RPMI7951 (cell line): ENCODE results near the gene SPATS1. TPM values are rescaled to one million over a fixed set of nuclear protein-coding genes. Genes with fewer than 3 reads are reported as not detected.
A peak's percentile ranks its signal among the peaks of the same experiment; 100 is the strongest.
"Not testable (repeated sequence)": the region's sequence is repeated elsewhere in the genome, so short reads cannot be mapped to it uniquely, and the experiment has no call there.

ENCODE experiments used
- DNase-seq: peaks from one replicate; pipeline ENCODE4 v3.0.0-alpha.2; 2012; ENCODE audit warnings: low read depth
- total RNA-seq: library from RNA; depleted of rRNA; stranded (reverse); fragments of >200 nt; shearing (Covaris generic); gene quantifications from 2 replicates; pipeline ENCODE4 v1.2.3, GENCODE V29; 2014

The SPATS1 gene
- total RNA-seq, 1 experiment from 2014 or later = not detected

DNA sequence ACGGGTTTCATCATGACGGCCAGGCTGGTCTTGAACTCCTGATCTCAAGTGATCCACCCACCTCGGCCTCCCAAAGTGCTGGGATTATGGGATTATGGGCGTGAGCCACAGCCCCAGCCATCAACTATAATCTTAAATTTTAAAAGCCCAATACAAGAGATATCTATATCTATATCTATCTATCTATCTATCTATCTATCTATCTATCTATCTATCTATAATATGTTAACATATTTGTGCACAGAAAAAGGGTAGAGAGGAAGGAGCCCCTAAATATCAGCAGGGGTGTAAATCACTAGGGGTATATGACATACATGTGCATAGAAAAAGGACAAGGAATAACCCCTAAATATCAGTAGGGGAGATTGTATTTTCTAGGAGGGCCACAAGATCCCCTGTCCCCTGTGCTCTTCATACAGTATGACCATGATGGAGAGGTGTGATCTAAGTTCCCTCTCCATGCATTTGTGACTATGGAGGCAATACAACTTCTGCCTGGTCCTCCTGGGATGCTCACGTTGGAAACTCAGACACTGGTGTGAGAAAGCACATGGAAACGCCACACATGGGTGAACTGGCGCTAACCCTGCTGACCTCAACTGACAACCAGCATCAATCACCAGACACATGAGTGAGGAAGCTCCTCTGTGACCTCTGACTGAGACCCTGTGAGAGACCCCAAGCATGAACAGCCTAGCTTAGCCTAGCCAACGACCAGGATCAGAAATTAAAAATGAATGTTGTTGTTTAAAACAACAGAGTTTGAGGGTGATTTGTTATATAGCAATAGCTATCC is 1.2 kb upstream of the SPATS1 start:
- no peak for DNase-seq

- no peak for DNase-seq
Observed at GRCh38 chr6:44342052-44342451, 398 bp upstream of the SPATS1 start.

DNA sequence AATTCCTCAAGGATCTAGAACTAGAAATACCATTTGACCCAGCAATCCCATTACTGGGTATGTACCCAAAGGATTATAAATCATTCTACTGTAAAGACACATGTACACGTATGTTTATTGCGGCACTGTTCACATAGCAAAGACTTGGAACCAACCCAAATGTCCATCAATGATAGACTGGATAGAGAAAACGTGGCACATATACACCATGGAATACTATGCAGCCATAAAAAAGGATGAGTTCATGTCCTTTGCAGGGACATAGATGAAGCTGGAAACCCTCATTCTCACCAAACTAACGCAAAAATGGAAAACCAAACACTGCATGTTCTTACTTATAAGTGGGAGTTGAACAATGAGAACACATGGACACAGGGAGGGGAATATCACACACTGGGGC is 4.4 kb downstream of the SPATS1 start:
- not testable (repeated sequence) for DNase-seq

- DNase-seq = peak; percentile 7
Observed at GRCh38 chr6:44349904-44350649, 7.6 kb downstream of the SPATS1 start.

DNA sequence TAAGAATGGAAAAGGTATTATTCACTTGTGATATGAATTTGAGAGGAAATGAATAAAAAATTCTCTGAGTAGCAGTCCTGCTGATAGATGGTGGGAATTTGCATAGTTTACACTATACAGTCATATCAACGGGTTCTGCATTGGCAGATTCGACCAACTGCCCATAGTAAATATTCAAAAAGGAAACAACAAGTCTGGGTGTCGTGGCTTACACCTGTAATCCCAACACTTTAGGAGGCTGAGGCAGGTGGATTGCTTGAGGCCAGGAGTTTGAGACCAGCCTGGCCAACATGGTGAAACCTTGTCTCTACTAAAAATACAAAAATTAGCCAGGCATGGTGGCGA is 8.2 kb downstream of the SPATS1 start:
- DNase-seq = not testable (repeated sequence)

DNA sequence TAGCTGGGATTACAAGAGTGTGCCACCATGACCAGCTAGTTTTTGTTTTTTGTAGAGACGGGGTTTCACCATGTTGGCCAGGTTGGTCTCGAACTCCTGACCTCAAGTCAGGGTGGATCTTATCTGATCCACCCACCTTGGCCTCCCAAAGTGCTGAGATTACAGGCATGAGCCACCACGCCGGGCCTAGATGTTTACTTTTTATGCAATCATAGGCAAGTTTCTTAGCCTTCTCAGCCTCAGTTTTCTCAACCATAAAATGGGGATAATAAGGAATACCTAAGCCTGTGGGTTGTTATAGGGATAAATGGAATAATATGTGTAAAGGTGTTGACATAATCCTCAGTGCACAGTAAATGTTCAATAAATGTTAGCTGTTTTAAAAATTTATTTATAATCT is 9.8 kb downstream of the SPATS1 start:
- no peak for DNase-seq

DNA sequence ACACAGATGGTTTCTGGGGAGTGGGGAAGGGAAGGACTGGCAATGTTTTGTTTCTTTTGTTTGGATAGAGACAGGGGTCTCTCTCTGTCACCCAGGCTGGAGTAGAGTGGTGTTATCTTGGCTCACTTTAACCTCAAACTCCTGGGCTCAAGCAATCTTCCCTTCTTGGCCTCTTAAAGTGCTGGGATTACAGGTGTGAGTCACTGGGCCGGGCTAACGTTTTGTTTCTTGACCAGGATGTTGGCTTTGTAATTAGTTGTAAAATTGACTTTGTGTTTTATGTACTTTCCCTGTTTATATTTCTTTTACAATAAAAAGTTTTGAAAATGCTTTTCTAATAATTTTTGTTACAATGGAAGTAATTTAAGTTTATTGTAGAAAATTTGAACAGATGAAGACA is 10.9 kb downstream of the SPATS1 start:
- no peak for DNase-seq

DNA sequence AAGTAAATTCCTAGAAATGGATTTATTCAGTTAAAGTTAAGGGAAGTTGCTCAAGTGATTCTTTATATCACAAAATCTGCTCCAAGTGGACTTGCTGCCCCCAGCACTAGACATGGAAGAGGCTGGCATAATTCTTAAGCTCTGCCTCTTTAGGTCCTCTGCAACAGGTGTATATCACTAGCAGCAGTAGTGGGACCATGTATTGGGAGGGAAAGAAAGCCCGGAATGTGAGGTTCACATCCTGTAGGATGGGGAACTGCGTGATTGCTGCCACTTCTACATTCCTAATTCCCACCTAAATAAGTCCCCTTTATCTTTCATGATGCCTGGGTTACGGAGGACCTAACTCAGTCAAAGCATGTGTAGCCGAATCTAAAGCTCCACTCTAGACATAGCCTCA is 13.2 kb downstream of the SPATS1 start:
- DNase-seq = no peak

DNA sequence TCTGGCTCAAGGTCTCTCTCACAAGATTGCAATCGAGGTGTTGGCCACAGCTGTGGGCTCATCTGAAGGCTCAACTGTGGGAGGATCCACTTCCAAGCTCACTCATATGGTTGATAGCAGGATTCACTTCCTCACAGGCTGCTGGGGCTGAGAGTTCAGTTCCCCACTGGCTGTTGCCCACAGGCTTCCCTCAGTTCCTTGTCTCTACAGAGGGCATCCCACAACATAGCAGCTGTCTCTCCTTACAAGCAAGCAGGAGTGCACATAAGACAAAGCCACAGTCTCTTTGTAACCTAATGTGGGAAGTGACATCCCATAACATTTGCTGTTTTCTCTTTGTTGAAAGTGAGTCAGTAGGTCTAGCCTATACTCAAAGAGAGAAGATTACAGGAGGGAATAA is 14.0 kb downstream of the SPATS1 start:
- no peak for DNase-seq

GRCh38 chr6:44359973-44360372 is 17.5 kb downstream of the SPATS1 start:
- DNase-seq = no peak

DNA sequence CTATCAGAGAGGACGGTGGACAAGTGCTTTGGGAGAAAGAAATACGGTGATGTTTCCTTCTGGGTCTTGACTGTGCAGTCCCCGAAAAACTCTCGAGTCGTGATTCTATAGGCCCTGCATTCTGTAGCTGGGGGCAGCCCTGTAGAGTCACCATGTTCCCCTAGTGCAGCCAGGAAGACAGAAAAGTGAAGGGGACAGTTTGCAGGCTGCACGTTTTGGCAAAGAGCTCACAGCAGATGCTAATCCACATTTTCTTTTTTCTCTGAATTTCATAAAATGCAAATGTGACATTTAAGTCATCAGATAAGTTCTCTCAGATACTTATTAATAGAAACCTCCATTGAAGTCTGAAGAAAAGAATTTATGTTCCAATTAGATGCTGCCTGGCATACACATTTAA is 19.5 kb downstream of the SPATS1 start:
- DNase-seq = no peak

DNA sequence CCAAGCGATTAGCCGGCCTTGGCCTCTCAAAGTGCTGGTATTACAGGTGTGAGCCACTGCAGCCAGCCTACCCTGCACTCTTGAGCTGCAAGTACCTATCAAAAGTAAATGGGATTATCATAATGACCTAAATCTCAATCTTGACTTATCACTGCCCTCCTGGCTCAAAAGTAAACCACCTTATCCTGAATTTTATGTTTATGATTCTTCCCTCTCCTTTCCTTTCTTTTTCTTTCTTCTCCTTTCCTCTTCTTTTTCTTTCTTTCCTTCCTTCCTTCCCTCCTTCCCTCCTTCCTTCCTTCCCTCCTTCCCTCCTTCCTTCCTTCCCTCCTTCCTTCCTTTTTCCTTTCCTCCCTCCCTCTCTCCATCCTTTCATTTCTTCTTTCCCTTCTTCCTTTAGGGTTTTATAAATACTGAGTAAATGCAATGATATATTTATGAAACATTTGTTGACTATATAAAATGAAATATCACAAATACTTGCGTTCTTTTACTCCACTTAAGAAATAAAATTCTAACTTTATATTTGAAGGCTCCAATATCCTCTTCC is 21.0 kb downstream of the SPATS1 start:
- no peak for DNase-seq

- DNase-seq = no peak
Observed at GRCh38 chr6:44366781-44367180, 24.3 kb downstream of the SPATS1 start.

GRCh38 chr6:44367681-44368080 is 25.2 kb downstream of the SPATS1 start:
- DNase-seq = peak; percentile 13

GRCh38 chr6:44373051-44373450 is 30.6 kb downstream of the SPATS1 start:
- peak; percentile 78 for DNase-seq

DNA sequence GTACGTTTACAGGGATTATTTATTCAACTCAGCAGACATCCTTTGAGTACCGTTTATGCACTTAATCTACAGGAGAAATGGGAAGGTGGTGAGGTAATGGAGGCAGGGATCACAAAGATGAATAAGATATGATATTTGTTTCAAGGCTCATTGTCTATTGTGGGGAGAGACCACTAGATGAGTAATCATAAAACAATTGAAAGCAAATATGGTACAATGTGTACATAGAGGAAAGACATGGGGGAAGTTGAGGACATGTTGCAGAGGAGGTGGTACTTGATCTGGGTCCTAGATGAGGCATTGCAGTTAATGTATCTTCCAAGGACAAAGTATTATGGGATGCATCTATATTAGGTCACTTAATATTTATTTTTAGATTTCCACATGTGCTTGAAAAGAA is 31.3 kb downstream of the SPATS1 start:
- DNase-seq = no peak

DNA sequence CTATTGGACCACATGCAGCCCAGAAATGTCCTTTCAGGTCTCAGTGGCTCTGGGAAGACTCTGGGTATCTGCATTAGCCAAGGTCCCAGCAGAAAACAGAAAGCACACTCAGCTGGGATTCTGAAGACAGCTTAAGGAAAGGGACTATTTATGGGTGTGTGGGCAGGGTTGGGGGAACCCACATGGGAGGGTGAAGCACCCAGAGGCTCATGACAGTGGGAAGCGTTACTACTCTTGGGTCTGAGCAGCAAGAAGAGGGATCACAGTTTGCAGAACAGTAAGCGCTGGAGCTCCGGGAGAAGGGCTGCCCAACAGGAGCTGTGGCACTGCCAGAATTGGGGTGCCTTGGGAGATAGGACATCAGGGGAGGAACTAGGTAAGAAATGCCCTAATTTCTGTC is 32.6 kb downstream of the SPATS1 start:
- DNase-seq = no peak

DNA sequence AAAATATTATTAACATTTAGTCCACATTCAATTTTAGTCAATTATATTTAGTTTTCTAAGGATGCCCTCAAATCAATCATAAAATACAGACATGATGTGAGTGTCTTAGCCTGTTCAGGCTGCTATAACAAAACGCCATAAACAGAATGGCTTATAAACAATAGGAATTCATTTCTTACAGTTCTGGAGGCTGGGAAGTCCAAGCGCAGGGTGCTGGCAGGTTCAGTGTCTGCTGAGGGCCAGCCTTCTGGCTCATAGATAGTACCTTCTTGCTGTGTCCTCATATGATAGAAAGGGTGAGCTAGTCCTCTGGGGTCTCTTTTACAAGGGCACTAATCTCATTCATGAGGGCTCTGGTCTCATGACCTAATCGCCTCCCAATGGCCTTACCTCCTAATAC is 35.0 kb downstream of the SPATS1 start:
- no peak for DNase-seq

GRCh38 chr6:44377971-44378370 is 35.5 kb downstream of the SPATS1 start:
- no peak for DNase-seq

DNA sequence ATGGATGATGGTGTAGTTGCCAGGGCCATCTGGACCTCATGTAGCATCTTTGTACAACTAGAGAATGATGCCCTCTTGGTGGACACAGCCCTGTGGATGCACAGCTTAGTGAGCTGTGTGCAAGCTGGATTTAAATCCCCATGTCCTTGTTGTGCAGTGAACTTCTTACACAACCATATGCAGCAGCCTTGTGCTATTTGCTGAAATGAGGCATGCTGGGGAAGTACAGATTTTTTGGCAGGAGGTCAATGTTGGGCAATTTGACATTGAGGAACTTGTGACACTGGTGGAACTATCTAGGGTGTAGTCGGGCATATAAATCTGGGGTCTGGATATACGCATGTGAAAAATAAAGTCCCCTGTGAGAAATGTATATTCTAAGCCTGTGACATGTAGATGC is 39.3 kb downstream of the SPATS1 start:
- no peak for DNase-seq

DNA sequence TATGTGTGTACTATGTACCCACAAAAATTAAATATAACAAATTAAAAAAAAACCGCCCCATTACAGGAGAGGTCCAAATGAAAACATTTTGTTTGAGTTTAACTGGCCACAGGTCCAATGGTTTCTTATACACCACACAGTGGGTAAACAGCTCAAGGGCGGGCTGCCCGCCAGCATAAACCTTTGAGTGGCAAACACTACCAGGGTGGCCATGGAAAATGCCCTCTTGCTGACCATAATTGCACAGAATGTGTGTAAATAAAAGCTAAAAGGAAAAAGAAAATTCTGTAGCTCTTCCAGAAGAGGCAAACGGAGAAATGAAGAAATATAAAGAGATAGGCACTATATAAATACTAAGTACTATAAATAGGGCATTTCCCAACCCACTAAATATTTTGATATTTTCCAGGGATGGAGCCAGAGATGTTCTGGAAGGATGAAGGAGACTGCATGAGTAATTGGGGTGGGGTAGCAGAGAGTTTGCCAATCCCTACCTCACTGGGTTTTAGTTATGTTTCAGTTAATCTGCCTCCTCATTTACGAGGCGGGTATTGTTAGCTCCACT is 44.0 kb downstream of the SPATS1 start:
- DNase-seq = no peak

- no peak for DNase-seq
Observed at GRCh38 chr6:44386929-44387345, 44.5 kb downstream of the SPATS1 start.
